Right ventricle myocardium superior (tissue), 1 donor: ENCODE results near the gene DPP9. TPM values are rescaled to one million over a fixed set of nuclear protein-coding genes. Genes with fewer than 3 reads are reported as not detected.

ENCODE experiments used
- ATAC-seq: fragments of 200-7000 bp; cut with Tn5 transposase; one replicate; pipeline ENCODE4 v1.9.1; 2020; ENCODE audit warnings: mild to moderate bottlenecking; ENCODE audit not compliant: poor library complexity
- DNase-seq: peaks from one replicate; pipeline ENCODE4 v3.0.0-alpha.2; 2020
- intact Hi-C: fragments of 100-400 bp; cut with DNase I; formaldehyde crosslinking; loops from one replicate; pipeline ENCODE4 v1.11.2; 2022
- total RNA-seq: library from RNA; stranded (reverse); fragmentation: NEBNext Ultra II Directional; extraction: Animal tissue kit (Norgen Biotek cat#: 25700); gene quantifications from one replicate; pipeline ENCODE4 v1.2.1, GENCODE V29; 2021
- donor health status: DM: no; HTN: yes; CAD: no; lungs with severe emphysema.

Gene DPP9
- total RNA-seq, 1 donor from 2014 or later = 54.0 TPM

DNA sequence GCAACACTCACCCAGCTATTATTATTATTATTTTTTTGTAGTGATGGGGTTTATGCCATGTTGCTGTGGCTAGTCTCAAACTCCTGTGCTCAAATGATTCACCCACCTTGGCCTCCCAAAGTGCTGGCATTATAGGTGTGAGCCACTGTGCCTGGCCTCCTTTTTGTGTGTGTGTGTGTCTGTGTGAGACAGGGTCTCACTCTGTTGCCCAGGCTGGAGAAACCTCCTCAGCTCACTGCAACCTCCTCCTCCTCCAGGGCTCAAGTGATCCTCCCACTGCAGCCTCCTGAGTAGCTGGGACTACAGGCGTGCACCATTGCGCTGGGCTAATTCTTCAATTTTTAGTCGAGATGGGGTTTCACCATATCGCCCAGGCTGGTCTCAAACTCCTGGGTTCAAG lies 49.9 kb downstream of the DPP9 start:
- ATAC-seq (no peak), DNase-seq (no peak)
- intact Hi-C loops = no loop called here

- intact Hi-C loops = no loop called here
- no peak for DNase-seq
- no peak for ATAC-seq
Observed at GRCh38 chr19:4673216-4673615, 50.4 kb downstream of the DPP9 start.

- intact Hi-C loops = no loop called here
- peak; percentile 28 for ATAC-seq
- DNase-seq = no peak
Observed at GRCh38 chr19:4671185-4671851, 52.3 kb downstream of the DPP9 start.

DNA sequence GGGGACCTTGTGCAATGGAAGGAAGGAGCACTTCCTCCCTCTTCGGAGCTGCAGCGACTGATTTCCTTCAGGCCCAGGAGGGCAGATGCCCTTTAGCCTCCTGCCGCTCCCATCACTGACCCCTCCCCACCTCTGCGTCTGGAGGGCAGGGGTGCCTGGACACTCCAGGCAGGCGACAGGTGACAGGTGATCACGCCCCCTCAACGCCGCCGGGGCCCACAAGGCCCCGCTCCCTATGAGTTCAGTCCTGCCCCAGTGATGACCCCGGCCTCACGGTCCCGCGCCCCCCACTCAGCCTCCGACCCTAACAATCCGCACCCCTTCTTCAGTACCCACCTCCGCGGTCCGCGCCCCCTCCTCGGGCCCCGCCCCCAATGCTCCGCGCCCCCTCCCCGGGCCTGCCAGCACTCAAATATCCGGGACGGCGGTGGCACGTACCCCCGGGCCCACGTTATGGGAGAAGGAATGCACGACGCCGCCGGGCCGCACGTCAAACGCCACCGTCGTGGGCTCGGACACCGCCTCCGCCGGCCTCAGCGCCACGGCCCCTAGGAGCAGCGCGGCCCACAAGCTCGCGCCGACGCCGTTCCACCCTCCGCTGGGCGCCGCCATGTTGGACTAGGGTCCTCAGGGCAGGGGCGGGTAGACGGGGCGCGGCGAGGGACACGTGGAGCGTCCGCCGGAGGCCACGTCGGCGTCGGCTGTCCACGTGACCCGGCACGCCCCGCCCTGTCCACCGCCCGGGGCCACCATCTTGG lies 53.7 kb downstream of the DPP9 start, which contains the start of gene MYDGF:
Gene MYDGF, minus strand, starts transcription at position 620 of the 758 bp plus-strand sequence. Its CDS starts 8 bp downstream, at position 612.
- ATAC-seq (peak; percentile 99), DNase-seq (peak; percentile 96)
- intact Hi-C loops = no loop called here

DNA sequence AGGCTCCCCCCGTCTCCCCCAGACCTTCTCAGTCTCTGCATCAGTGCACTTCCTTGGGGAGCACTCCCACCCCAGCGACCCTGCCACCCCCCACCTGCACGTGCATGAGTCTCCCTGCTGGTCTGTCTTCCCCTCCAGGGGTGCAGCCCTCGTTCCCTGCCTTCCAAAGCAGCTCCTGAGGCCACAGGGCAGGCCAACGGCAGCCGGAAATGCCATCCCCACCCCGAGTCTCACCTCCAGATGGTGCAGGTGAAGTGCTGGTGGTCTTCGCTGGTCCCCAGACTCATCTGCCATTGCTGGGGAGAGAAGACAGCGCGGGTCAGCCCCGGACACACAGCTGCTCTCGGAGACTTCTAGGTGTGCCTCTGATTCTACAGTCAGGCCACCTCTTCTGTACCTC lies 59.0 kb downstream of the DPP9 start:
- ATAC-seq (no peak), DNase-seq (no peak)
- intact Hi-C loops = no loop called here

DNA sequence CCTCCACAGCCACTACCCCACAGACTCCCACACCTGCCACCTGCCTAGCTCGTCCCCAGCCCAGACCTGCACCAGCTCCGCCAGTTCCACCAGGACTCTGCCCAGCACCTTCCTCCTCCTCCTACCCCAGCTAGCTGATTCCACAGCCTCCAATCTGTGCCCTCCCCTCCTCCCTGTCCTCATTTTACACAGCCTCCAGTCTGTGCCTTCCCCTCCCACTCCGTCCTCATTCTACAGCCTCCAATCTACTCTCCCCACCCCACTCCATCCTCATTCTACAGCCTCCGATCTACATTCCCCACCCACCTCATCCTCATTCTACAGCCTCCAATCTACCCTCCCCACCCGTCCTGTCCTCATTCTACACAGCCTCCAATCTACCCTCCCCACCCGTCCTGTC lies 60.8 kb downstream of the DPP9 start:
- ATAC-seq (no peak), DNase-seq (no peak)
- intact Hi-C loops = no loop called here

- no peak for DNase-seq
- intact Hi-C loops = no loop called here
- no peak for ATAC-seq
Observed at GRCh38 chr19:4662020-4662695, 61.5 kb downstream of the DPP9 start.

DNA sequence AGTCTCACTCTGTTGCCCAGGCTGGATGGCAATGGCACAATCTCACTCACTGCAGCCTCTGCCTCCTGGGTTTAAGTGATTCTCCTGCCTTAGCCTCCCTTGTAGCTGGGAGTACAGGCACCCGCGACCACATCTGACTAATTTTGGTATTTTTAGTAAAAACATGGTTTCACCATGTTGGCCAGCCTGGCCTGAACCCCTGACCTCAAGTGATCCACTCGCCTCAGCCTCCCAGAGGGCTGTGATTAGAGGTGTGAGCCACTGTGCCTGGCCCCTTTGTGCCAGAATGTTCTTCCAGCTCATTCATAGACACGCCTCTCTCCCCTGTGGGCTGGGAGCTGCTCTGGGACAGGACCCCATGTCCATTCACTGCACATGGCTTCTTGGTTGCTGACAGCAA lies 62.6 kb downstream of the DPP9 start:
- ATAC-seq (no peak), DNase-seq (no peak)
- intact Hi-C loops = no loop called here

DNA sequence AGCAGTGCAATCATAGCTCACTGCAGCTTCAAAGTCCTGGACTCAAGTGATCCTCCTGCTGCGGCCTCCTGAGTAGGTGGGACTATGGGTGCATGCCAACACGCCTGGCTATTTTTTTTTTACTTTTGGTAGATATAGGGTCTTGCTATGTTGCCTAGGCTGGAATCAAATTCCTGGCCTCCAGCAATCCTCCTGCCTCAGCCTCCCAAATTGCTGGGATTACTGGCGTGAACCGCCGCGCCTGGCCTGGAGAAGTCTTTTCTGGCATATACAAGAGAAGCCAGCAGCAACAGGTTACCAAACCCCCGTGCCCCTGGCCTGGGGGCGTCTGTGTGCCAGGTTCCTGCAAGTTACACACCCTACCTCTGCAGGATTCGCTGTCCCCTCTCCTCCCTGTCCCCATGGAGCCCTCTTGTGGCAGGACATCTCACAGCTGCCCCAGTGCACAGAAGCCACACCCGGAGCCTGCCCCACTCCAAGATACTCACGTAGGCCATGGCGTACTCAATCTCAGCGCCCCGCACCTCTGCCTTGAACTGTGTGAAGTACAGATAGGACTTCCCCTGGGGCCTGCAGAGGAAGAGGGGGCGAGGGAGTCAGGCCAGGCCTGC lies 63.4 kb downstream of the DPP9 start:
- no peak for DNase-seq
- intact Hi-C loops = no loop called here
- ATAC-seq = peak; percentile 49

DNA sequence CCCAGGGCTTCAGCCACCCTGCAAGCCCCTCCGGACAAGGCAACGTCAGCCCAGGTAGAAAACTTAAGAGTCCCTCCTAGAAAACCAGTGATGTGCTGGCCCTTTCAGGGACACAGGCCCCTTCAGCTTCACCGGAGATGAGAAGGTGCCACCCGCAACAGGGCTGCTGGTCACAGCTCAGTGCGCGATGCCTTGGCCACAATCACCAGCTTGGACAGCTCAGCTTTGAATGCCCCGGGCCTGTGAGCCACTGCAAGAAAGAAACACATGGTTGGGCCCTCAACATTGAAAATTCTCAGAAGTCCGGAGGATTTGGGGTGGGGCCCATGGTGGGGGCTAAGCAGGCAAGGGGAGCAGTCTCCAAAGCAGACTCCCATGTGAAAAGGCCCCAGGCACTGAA lies 65.8 kb downstream of the DPP9 start:
- no peak for DNase-seq
- ATAC-seq = no peak

GRCh38 chr19:4657262-4657661 lies 66.4 kb downstream of the DPP9 start:
- no peak for DNase-seq
- intact Hi-C loops = no loop called here

More for the DNA sequence above, 65.8 kb downstream of the DPP9 start:
- intact Hi-C loops = no loop called here

DNA sequence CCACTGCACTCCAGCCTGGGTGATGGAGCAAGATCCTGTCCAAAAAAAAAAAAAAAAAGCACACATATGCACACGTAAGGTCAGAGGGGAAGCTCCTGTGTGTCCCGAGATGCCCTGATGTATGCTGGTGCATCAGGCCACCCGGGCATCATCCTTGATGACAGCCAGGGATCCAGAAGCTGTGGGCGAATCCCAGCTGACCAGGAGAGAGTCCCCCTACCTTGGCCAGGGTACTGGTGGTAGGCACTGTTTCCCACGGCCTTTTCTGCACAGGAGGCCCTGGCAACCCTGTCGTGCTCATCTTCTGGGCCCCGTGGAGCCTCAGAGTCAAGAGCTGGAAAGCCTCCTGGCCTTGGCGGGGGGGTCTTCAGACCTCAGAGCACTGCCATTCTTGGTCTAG lies 67.5 kb downstream of the DPP9 start:
- ATAC-seq (no peak), DNase-seq (no peak)
- intact Hi-C loops = no loop called here

More at GRCh38 chr19:4657262-4657661, 66.4 kb downstream of the DPP9 start:
- no peak for ATAC-seq

GRCh38 chr19:4654437-4655361 lies 68.9 kb downstream of the DPP9 start:
- intact Hi-C loops = no loop called here
- ATAC-seq (peak; percentile 44), DNase-seq (no peak)

GRCh38 chr19:4653793-4654436 lies 69.7 kb downstream of the DPP9 start:
- intact Hi-C loops = no loop called here
- DNase-seq (no peak), ATAC-seq (no peak)

DNA sequence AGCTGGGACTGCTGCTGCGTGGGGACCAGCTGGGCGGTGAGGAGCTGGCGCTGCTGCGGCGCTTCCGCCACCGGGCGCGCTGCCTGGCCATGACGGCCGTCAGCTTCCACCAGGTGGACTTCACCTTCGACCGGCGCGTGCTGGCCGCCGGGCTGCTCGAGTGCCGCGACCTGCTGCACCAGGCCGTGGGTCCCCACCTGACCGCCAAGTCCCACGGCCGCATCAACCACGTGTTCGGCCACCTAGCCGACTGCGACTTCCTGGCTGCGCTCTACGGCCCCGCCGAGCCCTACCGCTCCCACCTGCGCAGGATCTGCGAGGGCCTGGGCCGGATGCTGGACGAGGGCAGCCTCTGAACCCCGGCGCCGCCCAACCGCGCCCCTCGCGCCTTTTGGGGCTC lies 71.6 kb downstream of the DPP9 start:
- ATAC-seq = no peak
- no peak for DNase-seq
- intact Hi-C loops = no loop called here

DNA sequence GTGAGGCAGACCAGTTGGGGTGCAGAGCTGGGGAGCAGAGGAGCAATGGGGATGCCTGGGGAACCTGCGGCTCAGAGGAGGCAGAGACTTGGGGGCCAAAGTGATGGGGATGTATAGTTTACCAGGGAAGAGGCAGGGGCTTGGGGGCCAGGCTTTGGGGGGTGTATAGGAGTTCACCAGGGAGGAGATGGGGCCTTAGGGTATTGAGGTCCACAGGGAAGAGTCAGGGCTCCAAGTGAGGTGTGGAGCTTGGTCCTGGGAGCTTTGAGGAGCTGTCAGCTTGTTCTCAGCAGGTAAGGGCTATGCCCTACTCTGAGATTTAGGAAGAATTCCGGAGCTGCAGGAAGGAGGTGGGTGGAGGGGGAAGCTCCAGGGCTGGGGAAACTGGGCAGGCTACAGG lies 73.5 kb downstream of the DPP9 start:
- DNase-seq = no peak
- no peak for ATAC-seq
- intact Hi-C loops = no loop called here

DNA sequence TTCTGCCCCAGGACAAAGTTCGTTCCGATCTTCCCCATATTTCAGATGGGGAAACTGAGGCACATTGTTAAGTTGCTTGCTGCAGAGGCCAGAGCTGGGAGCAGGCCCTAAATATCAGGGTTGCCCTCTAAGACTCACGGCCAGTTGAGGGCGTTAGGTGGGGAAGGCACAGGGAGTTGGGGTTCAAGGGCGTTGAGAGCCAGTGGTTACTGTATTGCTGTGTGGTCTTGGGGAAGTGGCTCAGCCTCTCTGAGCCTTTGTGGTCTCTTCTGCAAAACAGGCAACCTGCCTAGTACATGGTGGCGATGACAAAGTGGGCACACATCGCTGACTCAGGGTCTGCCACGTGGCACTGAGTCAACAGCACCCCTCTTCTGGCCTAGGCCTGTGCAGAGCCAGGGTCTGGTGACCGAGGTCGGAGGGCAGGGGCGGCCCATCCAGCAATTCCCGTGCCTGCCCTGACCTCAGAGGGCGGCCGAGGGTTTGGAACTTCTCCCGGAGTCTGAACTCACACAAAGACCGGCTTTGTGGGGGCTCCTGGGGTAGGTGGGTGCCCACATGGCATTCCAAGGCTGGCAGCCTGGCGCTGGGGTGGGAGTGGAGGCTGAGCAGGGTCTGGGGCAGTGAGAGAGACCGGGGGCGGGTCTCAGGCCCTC lies 74.1 kb downstream of the DPP9 start:
- no peak for ATAC-seq
- DNase-seq = no peak
- intact Hi-C loops = no loop called here
